ENCODE results near the gene DIP2C. TPM values are rescaled to one million over a fixed set of nuclear protein-coding genes. Genes with fewer than 3 reads are reported as not detected.
A peak's percentile ranks its signal among the peaks of the same experiment; 100 is the strongest.

DIP2C gene
- total RNA-seq, 4 donors from 2014 or later = 8.4 to 22.7 (median 16.8) TPM

DNA sequence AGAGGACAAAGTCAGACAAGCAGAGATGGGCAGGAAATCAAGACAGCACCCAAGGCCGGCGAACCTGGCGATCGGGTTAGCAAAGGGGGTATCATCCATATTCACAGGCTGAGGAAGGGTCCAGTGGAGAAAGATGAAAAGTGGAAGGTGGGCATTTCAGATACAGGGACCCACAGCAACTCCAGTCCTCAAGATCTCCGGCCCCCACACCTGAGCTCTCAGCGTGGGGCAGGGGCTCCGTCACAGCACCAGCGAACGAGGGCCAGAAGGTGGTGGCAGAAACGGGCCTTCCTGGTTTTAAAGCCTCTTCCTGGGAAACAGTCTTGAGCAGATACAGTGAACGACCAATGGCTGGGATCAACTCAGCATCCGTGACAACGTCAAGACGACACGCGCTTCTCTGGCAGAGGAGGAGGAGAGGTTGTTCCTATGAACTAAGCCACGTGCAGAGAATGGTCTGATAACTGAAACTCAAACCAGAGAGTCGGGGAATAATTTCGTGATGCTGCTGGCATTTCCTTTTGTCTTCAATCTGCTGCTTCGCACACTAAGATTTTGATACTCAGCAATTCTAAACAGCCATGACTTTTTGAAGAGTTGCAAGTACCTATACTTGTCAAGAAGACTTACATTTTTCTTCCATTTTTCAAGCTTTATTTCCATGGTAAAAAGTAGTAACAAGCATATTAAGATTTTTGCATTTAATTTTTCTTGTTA is 334.4 kb downstream of the DIP2C start:
- no peak overlapping the region for H3K27ac ChIP-seq
- no peak overlapping the region for H3K4me3 ChIP-seq
- H3K9me3 ChIP-seq = no peaks in the 10 kb centered on the region
- no peaks in the 10 kb centered on the region for H3K27me3 ChIP-seq
- no peak for DNase-seq
- no peak for TF ChIP-seq POLR2A (IDR thresholded peaks at IDR 0.05)
- TF ChIP-seq, protein P1, sequence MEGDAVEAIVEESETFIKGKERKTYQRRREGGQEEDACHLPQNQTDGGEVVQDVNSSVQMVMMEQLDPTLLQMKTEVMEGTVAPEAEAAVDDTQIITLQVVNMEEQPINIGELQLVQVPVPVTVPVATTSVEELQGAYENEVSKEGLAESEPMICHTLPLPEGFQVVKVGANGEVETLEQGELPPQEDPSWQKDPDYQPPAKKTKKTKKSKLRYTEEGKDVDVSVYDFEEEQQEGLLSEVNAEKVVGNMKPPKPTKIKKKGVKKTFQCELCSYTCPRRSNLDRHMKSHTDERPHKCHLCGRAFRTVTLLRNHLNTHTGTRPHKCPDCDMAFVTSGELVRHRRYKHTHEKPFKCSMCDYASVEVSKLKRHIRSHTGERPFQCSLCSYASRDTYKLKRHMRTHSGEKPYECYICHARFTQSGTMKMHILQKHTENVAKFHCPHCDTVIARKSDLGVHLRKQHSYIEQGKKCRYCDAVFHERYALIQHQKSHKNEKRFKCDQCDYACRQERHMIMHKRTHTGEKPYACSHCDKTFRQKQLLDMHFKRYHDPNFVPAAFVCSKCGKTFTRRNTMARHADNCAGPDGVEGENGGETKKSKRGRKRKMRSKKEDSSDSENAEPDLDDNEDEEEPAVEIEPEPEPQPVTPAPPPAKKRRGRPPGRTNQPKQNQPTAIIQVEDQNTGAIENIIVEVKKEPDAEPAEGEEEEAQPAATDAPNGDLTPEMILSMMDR (IDR thresholded peaks at IDR 0.05) = no peak
- no peaks in the 10 kb centered on the region for H3K4me1 ChIP-seq
- H3K36me3 ChIP-seq = peaks cover 0 to 44% (median 0%) of the 10 kb centered on the region in 3 donors

DNA sequence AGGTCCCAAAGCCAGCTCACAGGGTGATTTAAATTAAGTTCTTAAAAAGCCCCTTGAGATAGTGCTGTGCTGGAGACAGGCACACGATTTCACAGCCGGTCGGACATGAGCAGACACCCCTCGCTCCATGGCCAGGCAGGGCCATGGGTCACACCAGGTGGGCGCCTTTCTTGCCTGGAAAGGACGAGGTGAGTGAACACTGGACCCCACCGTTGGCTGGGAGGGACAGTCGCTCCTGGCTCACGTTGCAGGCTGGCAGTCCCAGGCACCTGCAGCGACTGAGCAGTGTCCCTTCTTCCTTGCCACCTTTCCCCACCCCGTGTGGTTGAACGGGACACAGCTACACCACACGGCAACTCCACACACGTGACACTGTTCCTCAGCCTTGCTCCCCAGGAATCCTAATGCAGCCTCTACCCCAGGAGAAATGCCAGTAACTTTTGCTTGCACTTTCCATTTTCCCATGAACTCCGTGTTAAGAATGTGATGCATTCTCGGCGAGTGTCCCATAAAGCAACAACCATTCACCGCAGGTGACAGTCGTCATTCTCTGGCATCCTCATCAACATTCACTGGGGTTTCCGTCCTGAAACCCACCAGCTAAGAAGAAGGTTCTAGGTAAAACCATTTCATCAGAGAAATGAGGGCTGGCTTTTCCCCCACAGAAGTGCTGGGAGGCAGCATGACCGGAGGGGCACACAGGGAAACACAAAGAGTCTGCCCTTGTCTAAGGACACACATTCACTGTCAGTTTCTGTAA is 336.8 kb downstream of the DIP2C start:
- Histone ChIP-seq H3K27me3 (no peaks in the 10 kb centered on the region), H3K27ac (no peak overlapping the region), H3K4me1 (no peaks in the 10 kb centered on the region), H3K4me3 (no peak overlapping the region), H3K36me3 (peaks cover 0 to 54% (median 0%) of the 10 kb centered on the region in 3 donors), H3K9me3 (no peaks in the 10 kb centered on the region)
- no peak for DNase-seq
- TF ChIP-seq, protein P1 (IDR thresholded peaks at IDR 0.05) = no peak
- no peak for TF ChIP-seq POLR2A (IDR thresholded peaks at IDR 0.05)

DNA sequence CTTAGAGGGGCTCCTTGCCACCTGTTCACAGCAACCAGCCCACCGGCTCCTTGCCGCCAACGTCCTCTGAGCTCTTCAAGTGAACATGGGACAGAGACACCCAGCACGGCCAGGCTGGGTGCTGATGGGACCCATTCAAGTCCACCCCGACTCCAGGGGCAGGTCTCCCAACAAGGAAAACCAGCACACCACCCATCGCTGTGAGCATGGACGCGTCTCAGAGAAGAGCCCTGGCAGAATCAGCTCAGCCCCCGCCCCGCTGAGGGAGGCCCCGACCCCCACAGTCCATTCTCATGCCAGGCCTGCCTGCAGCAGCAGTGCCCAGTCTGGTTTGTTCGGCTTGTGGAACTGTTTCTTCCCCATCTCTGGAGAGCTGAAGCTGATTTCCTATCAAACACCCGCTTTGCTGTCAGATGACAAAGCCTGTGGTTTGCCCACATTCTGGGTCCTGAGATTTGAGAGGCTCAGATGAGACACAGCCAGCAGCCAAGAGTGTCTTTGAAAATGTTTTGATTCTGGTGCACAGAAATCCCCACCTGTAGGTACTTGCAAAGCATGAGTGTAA is 337.6 kb downstream of the DIP2C start:
- no peaks in the 10 kb centered on the region for H3K27me3 ChIP-seq
- no peaks in the 10 kb centered on the region for H3K9me3 ChIP-seq
- H3K4me3 ChIP-seq = no peak overlapping the region
- H3K4me1 ChIP-seq = no peaks in the 10 kb centered on the region
- H3K27ac ChIP-seq = no peak overlapping the region
- H3K36me3 ChIP-seq = peaks cover 0 to 55% (median 0%) of the 10 kb centered on the region in 3 donors
- DNase-seq = no peak
- TF ChIP-seq, protein P1 (IDR thresholded peaks at IDR 0.05) = no peak
- no peak for TF ChIP-seq POLR2A (IDR thresholded peaks at IDR 0.05)

DNA sequence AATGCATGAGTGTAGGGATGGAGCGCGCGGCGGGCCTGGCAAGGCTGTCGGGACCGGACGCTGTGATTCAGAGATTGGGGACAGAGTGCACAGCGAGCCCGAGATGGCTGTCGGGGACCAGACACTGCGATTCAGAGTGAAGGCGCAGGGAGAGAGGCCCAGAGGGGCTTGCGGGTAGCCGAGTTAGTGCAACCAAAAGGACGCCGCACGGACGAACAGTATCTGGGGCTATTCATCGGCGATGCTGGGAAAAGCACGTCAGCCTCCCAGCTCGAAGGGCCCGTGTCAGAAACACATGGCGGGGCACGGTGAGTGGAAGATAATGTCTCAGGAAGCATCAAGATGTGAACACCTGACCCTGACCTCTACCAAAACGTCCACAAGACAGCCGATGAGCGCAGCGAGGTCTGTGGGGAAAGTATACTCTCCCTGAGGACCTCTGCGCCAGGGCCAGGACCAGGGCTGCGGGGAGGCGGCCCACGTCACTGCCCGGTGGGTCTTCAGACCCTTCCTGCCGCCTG is 338.4 kb downstream of the DIP2C start:
- Histone ChIP-seq H3K27ac (no peak overlapping the region), H3K9me3 (no peaks in the 10 kb centered on the region), H3K27me3 (no peaks in the 10 kb centered on the region), H3K36me3 (peaks cover 0 to 47% (median 0%) of the 10 kb centered on the region in 3 donors), H3K4me1 (no peaks in the 10 kb centered on the region), H3K4me3 (no peak overlapping the region)
- no peak for TF ChIP-seq POLR2A (IDR thresholded peaks at IDR 0.05)
- TF ChIP-seq, protein P1 (IDR thresholded peaks at IDR 0.05) = no peak
- DNase-seq = peak in 1 of 3 donors; percentile 14

DNA sequence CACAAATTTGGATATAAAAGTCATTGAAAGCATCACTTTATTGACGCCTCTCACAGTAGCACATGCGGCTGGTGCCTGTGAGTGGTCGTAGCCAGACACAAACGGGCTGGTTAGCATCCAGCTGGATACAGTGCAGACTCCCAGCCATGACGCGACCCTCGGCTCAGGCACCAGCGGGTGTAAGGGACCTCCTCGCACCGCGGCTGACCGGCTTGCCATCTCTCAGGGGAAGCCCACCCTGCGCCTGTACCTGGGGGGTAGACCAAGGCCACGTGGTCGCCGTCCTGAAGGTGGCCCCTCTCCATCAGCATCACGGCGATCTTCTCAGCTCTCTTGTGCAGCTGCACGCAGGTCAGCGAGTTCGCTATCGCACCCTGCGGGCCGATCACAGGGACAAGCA is 340.4 kb downstream of the DIP2C start:
- Histone ChIP-seq H3K4me1 (no peaks in the 10 kb centered on the region), H3K36me3 (peaks cover 0 to 45% (median 0%) of the 10 kb centered on the region in 3 donors), H3K27ac (no peak overlapping the region), H3K9me3 (no peaks in the 10 kb centered on the region), H3K4me3 (no peak overlapping the region), H3K27me3 (no peaks in the 10 kb centered on the region)
- no peak for TF ChIP-seq POLR2A (IDR thresholded peaks at IDR 0.05)
- TF ChIP-seq, protein P1 (IDR thresholded peaks at IDR 0.05) = no peak
- DNase-seq = no peak
